ENCODE data around the gene APOO.
"Not testable (repeated sequence)": the region's sequence is repeated elsewhere in the genome, so short reads cannot be mapped to it uniquely, and the experiment has no call there.

APOO gene

GRCh38 chrX:23901805-23902204 lies 5.9 kb downstream of the APOO start:
- peak; percentile 10 to 41 for DNase-seq

- no peak for DNase-seq
Measured at GRCh38 chrX:23901060-23901459, 6.7 kb downstream of the APOO start.

- no peak for DNase-seq
Measured at GRCh38 chrX:23900220-23900797, 7.4 kb downstream of the APOO start.

GRCh38 chrX:23898412-23898959 lies 9.3 kb downstream of the APOO start:
- DNase-seq, result no peak

- no peak for DNase-seq
Measured at GRCh38 chrX:23896981-23897380, 10.8 kb downstream of the APOO start.

GRCh38 chrX:23896539-23896938 lies 11.2 kb downstream of the APOO start:
- DNase-seq, result not testable (repeated sequence)

GRCh38 chrX:23894993-23895392 lies 12.7 kb downstream of the APOO start:
- DNase-seq, result not testable (repeated sequence)

GRCh38 chrX:23890933-23891332 lies 16.8 kb downstream of the APOO start:
- DNase-seq, result no peak

GRCh38 chrX:23888887-23889501 lies 18.7 kb downstream of the APOO start:
- no peak for DNase-seq

GRCh38 chrX:23887918-23888317 lies 19.8 kb downstream of the APOO start:
- no peak for DNase-seq

GRCh38 chrX:23887451-23887850 lies 20.3 kb downstream of the APOO start:
- DNase-seq, result no peak

GRCh38 chrX:23885803-23886202 lies 21.9 kb downstream of the APOO start:
- peak; percentile 35 to 74 for DNase-seq

GRCh38 chrX:23884427-23885024 lies 23.2 kb downstream of the APOO start:
- DNase-seq, result no peak

- no peak for DNase-seq
Measured at GRCh38 chrX:23883737-23884354, 23.9 kb downstream of the APOO start.

GRCh38 chrX:23879380-23880090 lies 28.2 kb downstream of the APOO start:
- no peak for DNase-seq

GRCh38 chrX:23871905-23872546 lies 35.7 kb downstream of the APOO start:
- no peak for DNase-seq

- DNase-seq, result no peak
Measured at GRCh38 chrX:23870041-23870440, 37.7 kb downstream of the APOO start.

- DNase-seq, result no peak
Measured at GRCh38 chrX:23864742-23865326, 42.9 kb downstream of the APOO start.

GRCh38 chrX:23861952-23862351 lies 45.8 kb downstream of the APOO start:
- not testable (repeated sequence) for DNase-seq

GRCh38 chrX:23861215-23861896 lies 46.4 kb downstream of the APOO start:
- no peak for DNase-seq

- not testable (repeated sequence) for DNase-seq
Measured at GRCh38 chrX:23859238-23859637, 48.5 kb downstream of the APOO start.

GRCh38 chrX:23857935-23858334 lies 49.8 kb downstream of the APOO start:
- DNase-seq, result no peak

Measured in NCI-H2081 (cell line).